Stimulated activated CD4-positive, alpha-beta T cell treated with anti-CD3 and anti-CD28 coated beads, TNF-alpha, amount 100 ng/mL, for 24 hours (primary cell): ENCODE results near the gene MAN1A1.

Experiments
- DNase-seq, 3 experiments: peaks; one replicate each; pipeline ENCODE4 v3.0.0-alpha.2; 2020; ENCODE audit warnings: low read depth in 3 of 3

Gene MAN1A1

GRCh38 chr6:119346450-119346849, 3.1 kb downstream of the MAN1A1 start:
- DNase-seq = no peak

- no peak for DNase-seq
Observed at GRCh38 chr6:119345114-119345513, 4.4 kb downstream of the MAN1A1 start.

GRCh38 chr6:119344306-119344705, 5.3 kb downstream of the MAN1A1 start:
- no peak for DNase-seq

- no peak for DNase-seq
Observed at GRCh38 chr6:119343573-119344146, 5.9 kb downstream of the MAN1A1 start.

- DNase-seq = no peak
Observed at GRCh38 chr6:119343167-119343566, 6.4 kb downstream of the MAN1A1 start.

GRCh38 chr6:119342430-119342829, 7.1 kb downstream of the MAN1A1 start:
- DNase-seq = no peak

GRCh38 chr6:119340796-119341487, 8.6 kb downstream of the MAN1A1 start:
- no peak for DNase-seq

GRCh38 chr6:119339941-119340456, 9.6 kb downstream of the MAN1A1 start:
- no peak for DNase-seq

- DNase-seq = no peak
Observed at GRCh38 chr6:119337762-119338161, 11.8 kb downstream of the MAN1A1 start.

- DNase-seq = no peak
Observed at GRCh38 chr6:119337252-119337651, 12.3 kb downstream of the MAN1A1 start.

- no peak for DNase-seq
Observed at GRCh38 chr6:119334535-119335264, 14.9 kb downstream of the MAN1A1 start.

GRCh38 chr6:119333707-119334295, 15.8 kb downstream of the MAN1A1 start:
- no peak for DNase-seq

- DNase-seq = no peak
Observed at GRCh38 chr6:119333063-119333609, 16.4 kb downstream of the MAN1A1 start.

- DNase-seq = no peak
Observed at GRCh38 chr6:119331663-119332286, 17.8 kb downstream of the MAN1A1 start.

- no peak for DNase-seq
Observed at GRCh38 chr6:119330520-119331113, 18.9 kb downstream of the MAN1A1 start.

- DNase-seq = no peak
Observed at GRCh38 chr6:119329794-119330180, 19.8 kb downstream of the MAN1A1 start.

- no peak for DNase-seq
Observed at GRCh38 chr6:119328892-119329793, 20.4 kb downstream of the MAN1A1 start.

- DNase-seq = no peak
Observed at GRCh38 chr6:119328254-119328653, 21.3 kb downstream of the MAN1A1 start.

GRCh38 chr6:119327810-119328209, 21.8 kb downstream of the MAN1A1 start:
- no peak for DNase-seq
